ENCODE data around the gene EMC9. TPM values are rescaled to one million over a fixed set of nuclear protein-coding genes. Genes with fewer than 3 reads are reported as not detected.

The EMC9 gene
- total and polyA plus RNA-seq, 7 experiments from 2014 or later: 9.0 to 25.5 (median 13.4) TPM

- H3K9me3 Mint-ChIP-seq: no peaks in the 10 kb centered on the region
- CTCF ChIA-PET: interaction anchor here (0.6 kb wide), 1 partner anchor 10 kb away, joined by 3 read pairs; no protein-coding TSS in a partner anchor
- peaks cover 0 to 38% (median 15%) of the 10 kb centered on the region in 5 donors for H3K36me3 Mint-ChIP-seq
- intact Hi-C loops (cut with micrococcal nuclease): no loop called here
- H3K9me3 ChIP-seq (ENCODE audit: control insufficient read depth in 2 of 3, low read length in 3 of 3): no peaks in the 10 kb centered on the region
- no peaks in the 10 kb centered on the region for H3K27me3 ChIP-seq (ENCODE audit: control insufficient read depth in 2 of 2, insufficient read depth in 2 of 2, low read length in 2 of 2)
- H3K36me3 ChIP-seq (ENCODE audit: control insufficient read depth in 2 of 3, insufficient read depth in 3 of 3, low read length in 3 of 3): peaks cover 6 to 32% (median 10%) of the 10 kb centered on the region in 3 experiments
- peak overlapping the region; percentile 28 to 93 (median 79) for H3K27ac Mint-ChIP-seq
- H3K4me1 ChIP-seq (ENCODE audit: control insufficient read depth in 2 of 2, insufficient read depth in 2 of 2, low read length in 2 of 2): peaks cover 0 to 13% of the 10 kb centered on the region in 2 donors
- peak overlapping the region; percentile 39 to 94 (median 88) for H3K4me3 Mint-ChIP-seq
- H3K4me1 Mint-ChIP-seq: peaks cover 11 to 52% (median 41%) of the 10 kb centered on the region in 7 donors
- no peak for ATAC-seq
- DNase-seq: no peak
- POLR2A ChIA-PET: interaction anchor here (0.7 to 2.4 kb wide), 7 partner anchors 11 to 63 kb away, joined by 3 to 11 read pairs (median 3); partner anchors contain the start of genes DCAF11, IRF9 and NRL
- no peaks in the 10 kb centered on the region for H3K27me3 Mint-ChIP-seq
- H3K27ac ChIP-seq (ENCODE audit: low read depth, low read length): peak overlapping the region; percentile 40
- H3K4me3 ChIP-seq (ENCODE audit: low read length): peak overlapping the region; percentile 58
These were observed 31.0 kb upstream of the EMC9 start for GRCh38 chr14:24172261-24172860.

- Histone ChIP-seq H3K27me3 (ENCODE audit: control insufficient read depth in 2 of 2, insufficient read depth in 2 of 2, low read length in 2 of 2) (no peaks in the 10 kb centered on the region), H3K27ac (ENCODE audit: low read depth, low read length) (peak within 1 kb of the TSS; percentile 40), H3K4me1 (ENCODE audit: control insufficient read depth in 2 of 2, insufficient read depth in 2 of 2, low read length in 2 of 2) (peaks cover 0 to 13% of the 10 kb centered on the region in 2 donors), H3K4me3 (ENCODE audit: low read length) (peak within 1 kb of the TSS; percentile 58), H3K9me3 (ENCODE audit: control insufficient read depth in 2 of 3, low read length in 3 of 3) (no peaks in the 10 kb centered on the region), H3K36me3 (ENCODE audit: control insufficient read depth in 2 of 3, insufficient read depth in 3 of 3, low read length in 3 of 3) (peaks cover 6 to 32% (median 8%) of the 10 kb centered on the region in 3 experiments)
- Mint-ChIP-seq H3K27me3 (no peaks in the 10 kb centered on the region), H3K4me1 (peaks cover 12 to 53% (median 43%) of the 10 kb centered on the region in 7 donors), H3K4me3 (peak within 1 kb of the TSS; percentile 80 to 94 (median 88)), H3K27ac (peak within 1 kb of the TSS; percentile 48 to 93 (median 80)), H3K9me3 (no peaks in the 10 kb centered on the region), H3K36me3 (peaks cover 0 to 38% (median 19%) of the 10 kb centered on the region in 5 donors)
- DNase-seq (peak in 8 of 9 donors; percentile 43 to 81 (median 76)), ATAC-seq (peak; percentile 88)
- POLR2A ChIA-PET: interaction anchor here (0.7 to 2.4 kb wide), 9 partner anchors 10 to 63 kb away, joined by 3 to 11 read pairs (median 5); partner anchors contain the start of genes EMC9, IPO4, IRF9 and TM9SF1
- intact Hi-C loops (cut with micrococcal nuclease): loop anchor here (1.0 kb wide), 3 partner anchors 10 to 24 kb away; partner anchors contain the start of genes IRF9 (in 2 of the 2), IPO4 (in 1 of the 2) and RNF31 (in 1 of the 2)
- CTCF ChIA-PET: interaction anchor here (0.6 to 1.6 kb wide), 2 partner anchors 9 to 63 kb away, joined by 3 to 5 read pairs; no protein-coding TSS in a partner anchor
These were observed 30.2 kb upstream of the EMC9 start, which contains the start of gene REC8 for GRCh38 chr14:24171422-24172260. Gene REC8, plus strand, starts transcription at chr14:24172080. Its CDS starts 473 bp downstream, at chr14:24172553.

GRCh38 chr14:24167469-24168114 lies 26.2 kb upstream of the EMC9 start:
- H3K36me3 Mint-ChIP-seq: peaks cover 5 to 55% (median 34%) of the 10 kb centered on the region in 5 donors
- H3K27ac Mint-ChIP-seq: peak overlapping the region in 6 of 9 donors; percentile 3 to 62 (median 50)
- Histone ChIP-seq H3K27me3 (ENCODE audit: control insufficient read depth in 2 of 2, insufficient read depth in 2 of 2, low read length in 2 of 2) (no peaks in the 10 kb centered on the region), H3K36me3 (ENCODE audit: control insufficient read depth in 2 of 3, insufficient read depth in 3 of 3, low read length in 3 of 3) (peaks cover 40 to 64% (median 40%) of the 10 kb centered on the region in 3 experiments), H3K27ac (ENCODE audit: low read depth, low read length) (no peak overlapping the region), H3K9me3 (ENCODE audit: control insufficient read depth in 2 of 3, low read length in 3 of 3) (no peaks in the 10 kb centered on the region), H3K4me3 (ENCODE audit: low read length) (no peak overlapping the region), H3K4me1 (ENCODE audit: control insufficient read depth in 2 of 2, insufficient read depth in 2 of 2, low read length in 2 of 2) (peaks cover 24 to 42% of the 10 kb centered on the region in 2 donors)
- DNase-seq: no peak
- no peaks in the 10 kb centered on the region for H3K27me3 Mint-ChIP-seq
- intact Hi-C loops (cut with micrococcal nuclease): no loop called here
- POLR2A ChIA-PET: interaction anchor here (1.2 kb wide), 1 partner anchor 28 kb away, joined by 3 read pairs; no protein-coding TSS in a partner anchor
- peaks cover 40 to 70% (median 68%) of the 10 kb centered on the region in 7 donors for H3K4me1 Mint-ChIP-seq
- H3K9me3 Mint-ChIP-seq: no peaks in the 10 kb centered on the region
- H3K4me3 Mint-ChIP-seq: peak overlapping the region in 1 of 10 donors; percentile 23
- ATAC-seq: no peak
- CTCF ChIA-PET: no interaction called here

- Histone ChIP-seq H3K9me3 (ENCODE audit: control insufficient read depth in 2 of 3, low read length in 3 of 3) (no peaks in the 10 kb centered on the region), H3K36me3 (ENCODE audit: control insufficient read depth in 2 of 3, insufficient read depth in 3 of 3, low read length in 3 of 3) (peaks cover 40 to 69% (median 40%) of the 10 kb centered on the region in 3 experiments), H3K4me3 (ENCODE audit: low read length) (no peak overlapping the region), H3K27ac (ENCODE audit: low read depth, low read length) (no peak overlapping the region), H3K4me1 (ENCODE audit: control insufficient read depth in 2 of 2, insufficient read depth in 2 of 2, low read length in 2 of 2) (peaks cover 26 to 38% of the 10 kb centered on the region in 2 donors), H3K27me3 (ENCODE audit: control insufficient read depth in 2 of 2, insufficient read depth in 2 of 2, low read length in 2 of 2) (no peaks in the 10 kb centered on the region)
- POLR2A ChIA-PET: interaction anchor here (1.1 kb wide), 1 partner anchor 14 kb away, joined by 3 read pairs; no protein-coding TSS in a partner anchor
- DNase-seq: no peak
- Mint-ChIP-seq H3K4me3 (peak overlapping the region in 2 of 10 donors; percentile 18 to 52), H3K27me3 (peaks cover 0 to 4% (median 0%) of the 10 kb centered on the region in 5 donors), H3K4me1 (peaks cover 41 to 75% (median 68%) of the 10 kb centered on the region in 7 donors), H3K36me3 (peaks cover 5 to 64% (median 46%) of the 10 kb centered on the region in 5 donors), H3K9me3 (peaks cover 0 to 4% (median 0%) of the 10 kb centered on the region in 11 donors), H3K27ac (peak overlapping the region in 7 of 9 donors; percentile 20 to 100 (median 62))
- CTCF ChIA-PET: interaction anchor here (0.6 to 0.9 kb wide), 2 partner anchors 20 to 45 kb away, joined by 3 to 4 read pairs; no protein-coding TSS in a partner anchor
- no peak for ATAC-seq
- intact Hi-C loops (cut with micrococcal nuclease): no loop called here
These were observed 24.4 kb upstream of the EMC9 start for GRCh38 chr14:24165785-24166184.

GRCh38 chr14:24164518-24164991 lies 23.2 kb upstream of the EMC9 start:
- intact Hi-C loops (cut with micrococcal nuclease): no loop called here
- ChIA-PET POLR2A (interaction anchor here (0.6 to 1.6 kb wide), 4 partner anchors 12 to 148 kb away, joined by 3 to 4 read pairs (median 3); partner anchors contain the start of gene RNF31), CTCF (interaction anchor here (0.9 kb wide), 1 partner anchor 21 kb away, joined by 4 read pairs; no protein-coding TSS in a partner anchor)
- peaks cover 5 to 70% (median 40%) of the 10 kb centered on the region in 5 donors for H3K36me3 Mint-ChIP-seq
- Histone ChIP-seq H3K4me1 (ENCODE audit: control insufficient read depth in 2 of 2, insufficient read depth in 2 of 2, low read length in 2 of 2) (peaks cover 34 to 45% of the 10 kb centered on the region in 2 donors), H3K4me3 (ENCODE audit: low read length) (no peak overlapping the region), H3K27me3 (ENCODE audit: control insufficient read depth in 2 of 2, insufficient read depth in 2 of 2, low read length in 2 of 2) (no peaks in the 10 kb centered on the region), H3K27ac (ENCODE audit: low read depth, low read length) (no peak overlapping the region), H3K36me3 (ENCODE audit: control insufficient read depth in 2 of 3, insufficient read depth in 3 of 3, low read length in 3 of 3) (peaks cover 40 to 76% (median 40%) of the 10 kb centered on the region in 3 experiments), H3K9me3 (ENCODE audit: control insufficient read depth in 2 of 3, low read length in 3 of 3) (no peaks in the 10 kb centered on the region)
- H3K4me1 Mint-ChIP-seq: peaks cover 46 to 78% (median 69%) of the 10 kb centered on the region in 7 donors
- DNase-seq (no peak), ATAC-seq (no peak)
- peaks cover 0 to 4% (median 0%) of the 10 kb centered on the region in 5 donors for H3K27me3 Mint-ChIP-seq
- peak overlapping the region in 7 of 10 donors; percentile 51 to 95 (median 65) for H3K4me3 Mint-ChIP-seq
- peaks cover 0 to 4% (median 0%) of the 10 kb centered on the region in 11 donors for H3K9me3 Mint-ChIP-seq
- H3K27ac Mint-ChIP-seq: peak overlapping the region in 8 of 9 donors; percentile 55 to 100 (median 87)
